ENCODE measurements around the gene SBNO2.

The SBNO2 gene

GRCh38 chr19:1151917-1152587 is 22.0 kb downstream of the SBNO2 start:
- DNase-seq = no peak

- DNase-seq = no peak
Observed at GRCh38 chr19:1151037-1151724, 22.9 kb downstream of the SBNO2 start.

- no peak for DNase-seq
Observed at GRCh38 chr19:1150333-1151036, 23.6 kb downstream of the SBNO2 start.

- DNase-seq = no peak
Observed at GRCh38 chr19:1149259-1150045, 24.6 kb downstream of the SBNO2 start.

- no peak for DNase-seq
Observed at GRCh38 chr19:1147934-1148549, 26.0 kb downstream of the SBNO2 start.

GRCh38 chr19:1146858-1147780 is 26.9 kb downstream of the SBNO2 start:
- DNase-seq = no peak

GRCh38 chr19:1146412-1146699 is 27.7 kb downstream of the SBNO2 start:
- DNase-seq = no peak

GRCh38 chr19:1145635-1146411 is 28.2 kb downstream of the SBNO2 start:
- no peak for DNase-seq

GRCh38 chr19:1144741-1145140 is 29.3 kb downstream of the SBNO2 start:
- no peak for DNase-seq

GRCh38 chr19:1143828-1144399 is 30.2 kb downstream of the SBNO2 start:
- no peak for DNase-seq

- DNase-seq = no peak
Observed at GRCh38 chr19:1141944-1142343, 32.1 kb downstream of the SBNO2 start.

GRCh38 chr19:1140272-1141027 is 33.6 kb downstream of the SBNO2 start:
- DNase-seq = no peak

- DNase-seq = no peak
Observed at GRCh38 chr19:1139126-1139525, 34.9 kb downstream of the SBNO2 start.

- DNase-seq = no peak
Observed at GRCh38 chr19:1138121-1138520, 35.9 kb downstream of the SBNO2 start.

- DNase-seq = no peak
Observed at GRCh38 chr19:1136621-1137317, 37.3 kb downstream of the SBNO2 start.

- no peak for DNase-seq
Observed at GRCh38 chr19:1136201-1136600, 37.9 kb downstream of the SBNO2 start.

- DNase-seq = no peak
Observed at GRCh38 chr19:1135454-1135853, 38.6 kb downstream of the SBNO2 start.

GRCh38 chr19:1134431-1134830 is 39.6 kb downstream of the SBNO2 start:
- DNase-seq = no peak

- DNase-seq = no peak
Observed at GRCh38 chr19:1133471-1133929, 40.6 kb downstream of the SBNO2 start.
